GM19193 (cell line): ENCODE data around the gene GLRX5.

Source experiments
- POLR2A ChIP-seq: IDR thresholded peaks from 4 replicates; pipeline ENCODE4 v1.6.1; 2011; ENCODE audit not compliant: insufficient read depth, insufficient read length; ENCODE audit errors: extremely low read depth

The GLRX5 gene

GRCh38 chr14:95547626-95548327 is 12.9 kb downstream of the GLRX5 start:
- TF ChIP-seq POLR2A = no peak

- TF ChIP-seq POLR2A = no peak
Observed at GRCh38 chr14:95548328-95548929, 13.6 kb downstream of the GLRX5 start.

- TF ChIP-seq POLR2A = no peak
Observed at GRCh38 chr14:95549656-95550585, 15.1 kb downstream of the GLRX5 start.

GRCh38 chr14:95551435-95551834 is 16.6 kb downstream of the GLRX5 start:
- TF ChIP-seq POLR2A = no peak

GRCh38 chr14:95553141-95553540 is 18.3 kb downstream of the GLRX5 start:
- no peak for TF ChIP-seq POLR2A

GRCh38 chr14:95555053-95555452 is 20.2 kb downstream of the GLRX5 start:
- no peak for TF ChIP-seq POLR2A

- no peak for TF ChIP-seq POLR2A
Observed at GRCh38 chr14:95557291-95557690, 22.4 kb downstream of the GLRX5 start.

- TF ChIP-seq POLR2A = no peak
Observed at GRCh38 chr14:95557832-95558231, 23.0 kb downstream of the GLRX5 start.

GRCh38 chr14:95559203-95559602 is 24.4 kb downstream of the GLRX5 start:
- no peak for TF ChIP-seq POLR2A

- TF ChIP-seq POLR2A = no peak
Observed at GRCh38 chr14:95561001-95561412, 26.2 kb downstream of the GLRX5 start.

GRCh38 chr14:95562892-95563685 is 28.2 kb downstream of the GLRX5 start:
- no peak for TF ChIP-seq POLR2A

- no peak for TF ChIP-seq POLR2A
Observed at GRCh38 chr14:95564060-95564459, 29.2 kb downstream of the GLRX5 start.

GRCh38 chr14:95569440-95569839 is 34.6 kb downstream of the GLRX5 start:
- no peak for TF ChIP-seq POLR2A

- no peak for TF ChIP-seq POLR2A
Observed at GRCh38 chr14:95573313-95573712, 38.5 kb downstream of the GLRX5 start.
